IMR-90 (cell line): ENCODE data around the gene TRMT2A. TPM values are rescaled to one million over a fixed set of nuclear protein-coding genes. Genes with fewer than 3 reads are reported as not detected.

Source experiments
- ATAC-seq: fragments of 200-7000 bp; cut with Tn5 transposase; 2 replicates; pipeline ENCODE4 v1.9.1; 2020; ENCODE audit warnings: low read depth, mild to moderate bottlenecking, moderate library complexity
- BruUV-seq: library from RNA; stranded (reverse); fragments of 400-500 nt; replicated peaks from 2 replicates; lab custom pipeline; 2021; lab: Mats Ljungman, UMichigan
- CTCF ChIA-PET: fragments of 300-600 bp; formaldehyde crosslinking; extraction: SDS; loops from one replicate; lab custom pipeline; 2021; ENCODE audit warnings: antibody characterized with exemption; lab: Yijun Ruan, JAX
- POLR2A ChIA-PET: fragments of 300-600 bp; sonication (Branson Sonifier 250); formaldehyde crosslinking; loops from one replicate; lab custom pipeline; 2022; ENCODE audit warnings: antibody characterized with exemption; ENCODE audit not compliant: unreplicated experiment; lab: Charles Lee
- DNase-seq: peaks from one replicate; pipeline ENCODE4 v3.0.0; 2013
- H2AFZ ChIP-seq: replicated peaks from 2 replicates; pipeline ENCODE3; 2013; ENCODE audit warnings: low read length, mild to moderate bottlenecking; ENCODE audit not compliant: poor library complexity
- H2AK5ac ChIP-seq: 2 replicates; pipeline ENCODE4 v1.6.1; 2013; ENCODE audit warnings: low read depth, low read length, inconsistent platforms
- H2AK9ac ChIP-seq: replicated peaks from 2 replicates; pipeline ENCODE3; 2013; ENCODE audit warnings: mild to moderate bottlenecking, low read depth, low read length, moderate library complexity; ENCODE audit not compliant: poor library complexity
- H2BK120ac ChIP-seq: 2 replicates; pipeline ENCODE4 v1.6.1; 2013; ENCODE audit warnings: low read depth, low read length, inconsistent platforms
- H2BK15ac ChIP-seq: 3 replicates; pipeline ENCODE4 v1.6.1; 2013; ENCODE audit warnings: low read depth, low read length, inconsistent platforms
- H2BK20ac ChIP-seq: 2 replicates; pipeline ENCODE4 v1.6.1; 2013; ENCODE audit warnings: low read depth, mild to moderate bottlenecking, inconsistent platforms, low read length, moderate library complexity
- H2BK5ac ChIP-seq: 2 replicates; pipeline ENCODE4 v1.6.1; 2013; ENCODE audit warnings: mild to moderate bottlenecking, low read depth, low read length, inconsistent platforms; ENCODE audit not compliant: poor library complexity, severe bottlenecking
- H3K14ac ChIP-seq: replicated peaks from 2 replicates; pipeline ENCODE4 v1.6.1; 2013; ENCODE audit warnings: low read depth, low read length, inconsistent platforms
- H3K18ac ChIP-seq: 2 replicates; pipeline ENCODE4 v1.6.1; 2013; ENCODE audit warnings: low read depth, low read length, control low read depth
- H3K23ac ChIP-seq: 2 replicates; pipeline ENCODE4 v1.6.1; 2013; ENCODE audit warnings: low read depth, low read length, inconsistent platforms
- H3K27ac ChIP-seq: 2 replicates; pipeline ENCODE4 v1.5.1; 2013; ENCODE audit warnings: mild to moderate bottlenecking, control low read depth, low read length; ENCODE audit not compliant: insufficient read depth
- H3K27me3 ChIP-seq: 2 replicates; pipeline ENCODE4 v1.6.1; 2013; ENCODE audit warnings: low read length; ENCODE audit not compliant: control insufficient read depth, insufficient read depth
- H3K36me3 ChIP-seq: 2 replicates; pipeline ENCODE4 v1.6.1; 2013; ENCODE audit warnings: low read length, mixed read lengths; ENCODE audit not compliant: control insufficient read depth, insufficient read depth
- H3K4ac ChIP-seq: 2 replicates; pipeline ENCODE4 v1.6.1; 2013; ENCODE audit warnings: low read depth, low read length, inconsistent platforms
- H3K4me1 ChIP-seq: 2 replicates; pipeline ENCODE4 v1.6.1; 2013; ENCODE audit warnings: low read length, mixed read lengths; ENCODE audit not compliant: control insufficient read depth, insufficient read depth
- H3K4me2 ChIP-seq: 2 replicates; pipeline ENCODE4 v1.6.1; 2013; ENCODE audit warnings: low read depth, mild to moderate bottlenecking, control low read depth, low read length, moderate library complexity
- H3K4me3 ChIP-seq: 2 replicates; pipeline ENCODE4 v1.5.1; 2013; ENCODE audit warnings: low read depth, mild to moderate bottlenecking, control low read depth, low read length, moderate library complexity; ENCODE audit not compliant: insufficient read depth
- H3K56ac ChIP-seq: 2 replicates; pipeline ENCODE4 v1.6.1; 2013; ENCODE audit warnings: low read length, inconsistent platforms; ENCODE audit not compliant: insufficient read depth; ENCODE audit errors: extremely low read depth
- H3K79me1 ChIP-seq, 2 experiments: 2 replicates each; pipeline ENCODE4 v1.6.1; 2013; ENCODE audit warnings: low read length in 2 of 2, inconsistent platforms in 1 of 2, low read depth in 1 of 2
- H3K9ac ChIP-seq: 2 replicates; pipeline ENCODE4 v1.6.1; 2013; ENCODE audit warnings: low read depth, low read length, control low read depth
- H3K9me1 ChIP-seq: 2 replicates; pipeline ENCODE4 v1.6.1; 2013; ENCODE audit warnings: low read length, inconsistent platforms; ENCODE audit not compliant: insufficient read depth
- H3K9me3 ChIP-seq: 2 replicates; pipeline ENCODE4 v1.6.1; 2013; ENCODE audit warnings: low read length; ENCODE audit not compliant: control insufficient read depth, insufficient read depth
- H4K20me1 ChIP-seq: 2 replicates; pipeline ENCODE4 v1.6.1; 2013; ENCODE audit warnings: low read length, inconsistent platforms; ENCODE audit not compliant: insufficient read depth
- H4K5ac ChIP-seq: 2 replicates; pipeline ENCODE4 v1.6.1; 2013; ENCODE audit warnings: mild to moderate bottlenecking, low read depth, low read length, control low read depth
- H4K8ac ChIP-seq, 2 experiments: 2 replicates each; pipeline ENCODE4 v1.6.1; 2013; ENCODE audit warnings: low read depth in 2 of 2, low read length in 2 of 2, control low read depth in 1 of 2, inconsistent platforms in 1 of 2
- H4K91ac ChIP-seq: 2 replicates; pipeline ENCODE4 v1.6.1; 2013; ENCODE audit warnings: low read depth, low read length, inconsistent platforms; ENCODE audit not compliant: insufficient read depth
- CHD1 ChIP-seq: IDR thresholded peaks from 2 replicates; pipeline ENCODE4 v1.6.1; 2012; ENCODE audit warnings: low read depth, low read length, improper control_type of control experiment
- CTCF ChIP-seq: conservative IDR thresholded peaks from 2 replicates; pipeline ENCODE4 v1.5.1; 2012; ENCODE audit warnings: mild to moderate bottlenecking, low read depth, low read length, improper control_type of control experiment
- ELK1 ChIP-seq: fragments of 150-350 bp; IDR thresholded peaks from 2 replicates; pipeline ENCODE4 v1.6.1; 2016; ENCODE audit warnings: low read depth, mild to moderate bottlenecking, low read length, moderate library complexity, borderline replicate concordance
- MAFK ChIP-seq: IDR thresholded peaks from 2 replicates; pipeline ENCODE4 v1.6.1; 2012; ENCODE audit warnings: low read depth, low read length, improper control_type of control experiment
- MAZ ChIP-seq: IDR thresholded peaks from 2 replicates; pipeline ENCODE4 v1.6.1; 2012; ENCODE audit warnings: low read depth, mild to moderate bottlenecking, low read length, improper control_type of control experiment, moderate library complexity, borderline replicate concordance
- MXI1 ChIP-seq: IDR thresholded peaks from 2 replicates; pipeline ENCODE4 v1.6.1; 2012; ENCODE audit warnings: low read depth, mild to moderate bottlenecking, low read length, moderate library complexity, borderline replicate concordance
- NFE2L2 ChIP-seq: fragments of 150-350 bp; IDR thresholded peaks from 2 replicates; pipeline ENCODE4 v1.6.1; 2016; ENCODE audit warnings: low read depth, mild to moderate bottlenecking, low read length
- RAD21 ChIP-seq: IDR thresholded peaks from 2 replicates; pipeline ENCODE4 v1.6.1; 2012; ENCODE audit warnings: low read length, improper control_type of control experiment
- RCOR1 ChIP-seq: IDR thresholded peaks from 2 replicates; pipeline ENCODE4 v1.6.1; 2012; ENCODE audit warnings: mild to moderate bottlenecking, low read length, improper control_type of control experiment; ENCODE audit not compliant: insufficient replicate concordance
- RFX5 ChIP-seq: IDR thresholded peaks from 2 replicates; pipeline ENCODE4 v1.8.0; 2012; ENCODE audit warnings: low read depth, mild to moderate bottlenecking, low read length, moderate library complexity
- WGBS, 2 experiments: methylation state at CpG; one replicate each; pipeline versions ENCODE4 v1.1.5 to v1.1.7; 2013; ENCODE audit warnings: missing lambda C conversion rate in 2 of 2; ENCODE audit not compliant: insufficient read length in 1 of 2; ENCODE audit errors: extremely low coverage in 2 of 2; 5-methylcytosine and 5-hydroxymethylcytosine counted together
- dilution Hi-C: fragments of 300-500 bp; cut with HindIII; formaldehyde crosslinking; loops from one replicate; pipeline ENCODE4 v1.14.3; 2018; ENCODE audit warnings: low sequenced_read_pairs; ENCODE audit not compliant: unreplicated experiment
- in situ Hi-C: fragments of 300-500 bp; cut with MboI; formaldehyde crosslinking; loops from 3 replicates; pipeline ENCODE4 v1.14.3; 2019; ENCODE audit warnings: low sequenced_read_pairs, inconsistent platforms, mixed read lengths
- intact Hi-C: fragments of 100-400 bp; cut with micrococcal nuclease; formaldehyde crosslinking; loops from 2 replicates; pipeline ENCODE4 v1.10.0; 2022
- polyA plus RNA-seq, 3 experiments: library from polyadenylated mRNA; depleted of rRNA; stranded (reverse); fragments of >200 nt; gene quantifications; 2 replicates each; pipeline ENCODE4 v1.2.3, GENCODE V29; 2012; ENCODE audit warnings: low replicate concordance in 1 of 3
- total RNA-seq: library from RNA; depleted of rRNA; stranded (reverse); fragments of >200 nt; gene quantifications from 2 replicates; pipeline ENCODE4 v1.2.3, GENCODE V29; 2012

The TRMT2A gene
- total and polyA plus RNA-seq, 2 of the 4 experiments (the other 2 are of a cell fraction): 22.0 to 39.1 TPM

- no peak for TF ChIP-seq RAD21
Measured at GRCh38 chr22:20155330-20156041, 38.5 kb upstream of the TRMT2A start (continued).

- Histone ChIP-seq H2AK9ac (no peak overlapping the region), H3K36me3 (no peaks in the 10 kb centered on the region), H2BK120ac (no peak overlapping the region), H2BK5ac (no peak overlapping the region), H3K4me1 (peaks cover 8% of the 10 kb centered on the region), H2AK5ac (no peak overlapping the region), H3K14ac (no peak overlapping the region), H2BK15ac (no peak overlapping the region), H3K9me1 (no peaks in the 10 kb centered on the region), H3K79me1 (no peaks in the 10 kb centered on the region), H3K4me3 (no peak overlapping the region), H4K20me1 (peaks cover 11% of the 10 kb centered on the region; the same call in 1 of the 2 replicates), H3K27me3 (peaks cover 8% of the 10 kb centered on the region; the same call in 1 of the 2 replicates), H3K9me3 (no peaks in the 10 kb centered on the region), H4K91ac (no peak overlapping the region), H4K8ac (no peak overlapping the region), H3K18ac (no peak overlapping the region), H3K9ac (no peak overlapping the region), H3K23ac (no peak overlapping the region), H2AFZ (no peak overlapping the region), H4K5ac (no peak overlapping the region), H3K4me2 (no peak overlapping the region), H2BK20ac (no peak overlapping the region), H3K27ac (no peak overlapping the region), H3K56ac (no peak overlapping the region), H3K4ac (no peak overlapping the region)
- BruUV-seq: no TSS peak
- intact Hi-C loops (loop anchor here (5.0 kb wide), 1 partner anchor 303 kb away; no protein-coding TSS in a partner anchor), in situ Hi-C loops (loop anchor here (5.0 to 10.0 kb wide), 2 partner anchors 138 to 300 kb away; no protein-coding TSS in a partner anchor), dilution Hi-C loops (no loop called here)
- POLR2A ChIA-PET: no interaction called here
- CTCF ChIA-PET: no interaction called here
- ATAC-seq (no peak), DNase-seq (no peak)
- WGBS, 2 experiments: 92% methylated on average over 3 of the region's 14 CpGs; no CpG with 5 or more reads in 1 of the 2 experiments
- no peak for TF ChIP-seq RCOR1
- TF ChIP-seq RFX5: no peak
- no peak for TF ChIP-seq CTCF
- no peak for TF ChIP-seq MAFK
- no peak for TF ChIP-seq MAZ
- no peak for TF ChIP-seq CHD1
- TF ChIP-seq NFE2L2: no peak
- no peak for TF ChIP-seq MXI1
- no peak for TF ChIP-seq ELK1
Measured at GRCh38 chr22:20154602-20155187, 37.7 kb upstream of the TRMT2A start.
